ENCODE results near the gene CCL13.

CCL13 gene

GRCh38 chr17:34339138-34339770 is 17.0 kb upstream of the CCL13 start:
- H3K27ac ChIP-seq (ENCODE audit: low read length), result no peak overlapping the region
- no peaks in the 10 kb centered on the region for H3K79me2 ChIP-seq (ENCODE audit: low read length)
- no peak overlapping the region for H2AFZ ChIP-seq (ENCODE audit: low read depth, low read length)
- H3K36me3 ChIP-seq (replicated peaks; ENCODE audit: low read depth, low read length), result no peaks in the 10 kb centered on the region
- H3K4me1 ChIP-seq (ENCODE audit: low read length), result no peaks in the 10 kb centered on the region
- no peak overlapping the region for H3K4me2 ChIP-seq (ENCODE audit: low read length)
- no peaks in the 10 kb centered on the region; the same call in 1 of the 2 replicates for H4K20me1 ChIP-seq (ENCODE audit: insufficient read depth, low read length)
- no peak overlapping the region for H3K4me3 ChIP-seq (ENCODE audit: low read length)
- TF ChIP-seq EZH2phosphoT487 (IDR thresholded peaks at IDR 0.05; ENCODE audit: low read depth), result no peak
- peaks cover 54% of the 10 kb centered on the region for H3K27me3 ChIP-seq (ENCODE audit: low read depth, low read length)
- no peak overlapping the region for H3K9ac ChIP-seq (ENCODE audit: low read length)
- H3K9me3 ChIP-seq (ENCODE audit: insufficient read depth, low read length), result no peaks in the 10 kb centered on the region

- Histone ChIP-seq H3K27ac (ENCODE audit: low read length) (no peak overlapping the region), H3K4me2 (ENCODE audit: low read length) (no peak overlapping the region), H3K79me2 (ENCODE audit: low read length) (no peaks in the 10 kb centered on the region), H4K20me1 (ENCODE audit: insufficient read depth, low read length) (no peaks in the 10 kb centered on the region; the same call in 1 of the 2 replicates), H3K9ac (ENCODE audit: low read length) (no peak overlapping the region), H3K36me3 (replicated peaks; ENCODE audit: low read depth, low read length) (no peaks in the 10 kb centered on the region), H2AFZ (ENCODE audit: low read depth, low read length) (no peak overlapping the region), H3K4me3 (ENCODE audit: low read length) (no peak overlapping the region), H3K27me3 (ENCODE audit: low read depth, low read length) (peaks cover 70% of the 10 kb centered on the region), H3K9me3 (ENCODE audit: insufficient read depth, low read length) (no peaks in the 10 kb centered on the region), H3K4me1 (ENCODE audit: low read length) (no peaks in the 10 kb centered on the region)
- TF ChIP-seq EZH2phosphoT487 (IDR thresholded peaks at IDR 0.05; ENCODE audit: low read depth) (no peak), CTCF (IDR thresholded peaks at IDR 0.05; ENCODE audit: low read depth, low read length) (no peak)
These were observed 14.4 kb upstream of the CCL13 start for GRCh38 chr17:34341916-34342315.

GRCh38 chr17:34347063-34347462 is 9.2 kb upstream of the CCL13 start:
- no peak for TF ChIP-seq CTCF (IDR thresholded peaks at IDR 0.05; ENCODE audit: low read depth, low read length)
- TF ChIP-seq EZH2phosphoT487 (IDR thresholded peaks at IDR 0.05; ENCODE audit: low read depth), result no peak
- Histone ChIP-seq H3K79me2 (ENCODE audit: low read length) (no peaks in the 10 kb centered on the region), H3K27ac (ENCODE audit: low read length) (no peak overlapping the region), H3K9me3 (ENCODE audit: insufficient read depth, low read length) (no peaks in the 10 kb centered on the region), H3K9ac (ENCODE audit: low read length) (no peak overlapping the region), H3K4me2 (ENCODE audit: low read length) (no peak overlapping the region), H3K4me1 (ENCODE audit: low read length) (no peaks in the 10 kb centered on the region), H4K20me1 (ENCODE audit: insufficient read depth, low read length) (no peaks in the 10 kb centered on the region), H3K27me3 (ENCODE audit: low read depth, low read length) (peaks cover 58% of the 10 kb centered on the region), H2AFZ (ENCODE audit: low read depth, low read length) (no peak overlapping the region), H3K36me3 (replicated peaks; ENCODE audit: low read depth, low read length) (no peaks in the 10 kb centered on the region), H3K4me3 (ENCODE audit: low read length) (no peak overlapping the region)

- Histone ChIP-seq H3K4me1 (ENCODE audit: low read length) (no peaks in the 10 kb centered on the region), H3K9ac (ENCODE audit: low read length) (no peak overlapping the region), H3K9me3 (ENCODE audit: insufficient read depth, low read length) (no peaks in the 10 kb centered on the region), H3K36me3 (replicated peaks; ENCODE audit: low read depth, low read length) (no peaks in the 10 kb centered on the region), H2AFZ (ENCODE audit: low read depth, low read length) (no peak overlapping the region), H3K27me3 (ENCODE audit: low read depth, low read length) (peaks cover 52% of the 10 kb centered on the region), H3K27ac (ENCODE audit: low read length) (no peak overlapping the region), H3K4me2 (ENCODE audit: low read length) (no peak overlapping the region), H3K4me3 (ENCODE audit: low read length) (no peak overlapping the region), H4K20me1 (ENCODE audit: insufficient read depth, low read length) (no peaks in the 10 kb centered on the region), H3K79me2 (ENCODE audit: low read length) (no peaks in the 10 kb centered on the region)
- TF ChIP-seq CTCF (IDR thresholded peaks at IDR 0.05; ENCODE audit: low read depth, low read length) (no peak), EZH2phosphoT487 (IDR thresholded peaks at IDR 0.05; ENCODE audit: low read depth) (no peak)
These were observed 6.5 kb upstream of the CCL13 start for GRCh38 chr17:34349751-34350150.

Data from OCI-LY3 (cell line).